Measurements from ENCODE around the gene CEACAM1.
"Not testable (repeated sequence)": the region's sequence is repeated elsewhere in the genome, so short reads cannot be mapped to it uniquely, and the experiment has no call there.

The CEACAM1 gene

GRCh38 chr19:42528354-42529247, at the start of gene CEACAM1:
Gene CEACAM1, minus strand, starts transcription at chr19:42528481. Its CDS starts 107 bp downstream, at chr19:42528374.
- peak; percentile 51 for DNase-seq

GRCh38 chr19:42577016-42577415, 48.7 kb upstream of the CEACAM1 start:
- DNase-seq = no peak

GRCh38 chr19:42576241-42576640, 48.0 kb upstream of the CEACAM1 start:
- no peak for DNase-seq

- DNase-seq = no peak
These were observed 45.4 kb upstream of the CEACAM1 start for GRCh38 chr19:42573642-42574041.

GRCh38 chr19:42571116-42571515, 42.8 kb upstream of the CEACAM1 start:
- DNase-seq = no peak

- no peak for DNase-seq
These were observed 40.9 kb upstream of the CEACAM1 start for GRCh38 chr19:42569193-42569592.

- DNase-seq = no peak
These were observed 39.7 kb upstream of the CEACAM1 start for GRCh38 chr19:42568006-42568405.

- DNase-seq = no peak
These were observed 39.3 kb upstream of the CEACAM1 start for GRCh38 chr19:42567567-42567966.

GRCh38 chr19:42563352-42564210, 35.3 kb upstream of the CEACAM1 start:
- peak; percentile 32 for DNase-seq

GRCh38 chr19:42561512-42561911, 33.2 kb upstream of the CEACAM1 start:
- DNase-seq = no peak

GRCh38 chr19:42560731-42561130, 32.5 kb upstream of the CEACAM1 start:
- DNase-seq = no peak

- no peak for DNase-seq
These were observed 30.3 kb upstream of the CEACAM1 start for GRCh38 chr19:42558450-42559150.

GRCh38 chr19:42557386-42557871, 29.1 kb upstream of the CEACAM1 start:
- DNase-seq = not testable (repeated sequence)

GRCh38 chr19:42555801-42556200, 27.5 kb upstream of the CEACAM1 start:
- DNase-seq = no peak

GRCh38 chr19:42555317-42555716, 27.0 kb upstream of the CEACAM1 start:
- DNase-seq = no peak

- DNase-seq = no peak
These were observed 25.8 kb upstream of the CEACAM1 start for GRCh38 chr19:42554046-42554575.

- DNase-seq = no peak
These were observed 25.2 kb upstream of the CEACAM1 start for GRCh38 chr19:42553292-42554045.

- DNase-seq = no peak
These were observed 24.1 kb upstream of the CEACAM1 start for GRCh38 chr19:42552086-42553065.

- not testable (repeated sequence) for DNase-seq
These were observed 22.2 kb upstream of the CEACAM1 start for GRCh38 chr19:42550521-42550920.

- not testable (repeated sequence) for DNase-seq
These were observed 20.8 kb upstream of the CEACAM1 start for GRCh38 chr19:42549067-42549466.

GRCh38 chr19:42548552-42548951, 20.3 kb upstream of the CEACAM1 start:
- no peak for DNase-seq

Measured in CD4-positive, alpha-beta T cell treated with Interleukin-10 for 1 hour (primary cell).